ENCODE results near the gene TNS4. TPM values are rescaled to one million over a fixed set of nuclear protein-coding genes. Genes with fewer than 3 reads are reported as not detected.
"Not testable (repeated sequence)": the region's sequence is repeated elsewhere in the genome, so short reads cannot be mapped to it uniquely, and the experiment has no call there.

Gene TNS4
- total and polyA plus RNA-seq, 12 donors = 0.01 to 0.62 TPM; not detected in 10

GRCh38 chr17:40548491-40548981 is 47.1 kb upstream of the TNS4 start:
- TF ChIP-seq CTCF (IDR thresholded peaks at IDR 0.05) = no peak
- Histone ChIP-seq H3K4me1 (peaks cover 19 to 67% (median 54%) of the 10 kb centered on the region in 9 donors), H3K27me3 (no peaks in the 10 kb centered on the region), H3K4me3 (no peak overlapping the region), H3K27ac (peak overlapping the region in 9 of 10 donors; percentile 70 to 94 (median 83)), H3K9me3 (no peaks in the 10 kb centered on the region), H3K36me3 (no peaks in the 10 kb centered on the region)
- 93 to 95% methylated on average over 9 of the region's 9 CpGs for WGBS, 2 donors
- intact Hi-C loops (cut with DNase I) = no loop called here
- no peak for ATAC-seq
- DNase-seq = no peak

GRCh38 chr17:40547785-40548478 is 46.5 kb upstream of the TNS4 start:
- Histone ChIP-seq H3K27me3 (no peaks in the 10 kb centered on the region), H3K9me3 (no peaks in the 10 kb centered on the region), H3K4me3 (no peak overlapping the region), H3K27ac (peak overlapping the region in 5 of 10 donors; percentile 75 to 94 (median 88)), H3K4me1 (peaks cover 19 to 67% (median 54%) of the 10 kb centered on the region in 9 donors), H3K36me3 (no peaks in the 10 kb centered on the region)
- DNase-seq = no peak
- no peak for TF ChIP-seq CTCF (IDR thresholded peaks at IDR 0.05)
- intact Hi-C loops (cut with DNase I) = no loop called here
- ATAC-seq = no peak
- 86 to 92% methylated on average over 2 of the region's 2 CpGs for WGBS, 2 donors

GRCh38 chr17:40547079-40547784 is 45.8 kb upstream of the TNS4 start:
- ATAC-seq = no peak
- peaks cover 21 to 67% (median 54%) of the 10 kb centered on the region in 9 donors for H3K4me1 ChIP-seq
- intact Hi-C loops (cut with DNase I) = no loop called here

GRCh38 chr17:40546497-40546896 is 45.1 kb upstream of the TNS4 start:
- H3K4me1 ChIP-seq = peaks cover 22 to 67% (median 54%) of the 10 kb centered on the region in 9 donors

More at GRCh38 chr17:40547079-40547784, 45.8 kb upstream of the TNS4 start:
- Histone ChIP-seq H3K36me3 (no peaks in the 10 kb centered on the region), H3K4me3 (no peak overlapping the region), H3K27me3 (no peaks in the 10 kb centered on the region), H3K9me3 (no peaks in the 10 kb centered on the region), H3K27ac (peak overlapping the region in 3 of 10 donors; percentile 26 to 91 (median 28))
- no peak for TF ChIP-seq CTCF (IDR thresholded peaks at IDR 0.05)
- DNase-seq = no peak
- WGBS, 2 donors = 69 to 71% methylated on average over 11 of the region's 11 CpGs

More at GRCh38 chr17:40546497-40546896, 45.1 kb upstream of the TNS4 start:
- H3K27ac ChIP-seq; H3K9me3 ChIP-seq; DNase-seq; H3K27me3 ChIP-seq; H3K4me3 ChIP-seq; intact Hi-C loops (cut with DNase I); ATAC-seq; H3K36me3 ChIP-seq: not testable (repeated sequence)
- WGBS, 2 donors = 95 to 97% methylated on average over 4 of the region's 4 CpGs
